H1 (cell line): ENCODE measurements around the gene INTS15.

ENCODE experiments used
- GABPA ChIP-seq: IDR thresholded peaks from 2 replicates; pipeline ENCODE4 v1.6.1; 2011; ENCODE audit warnings: mild to moderate bottlenecking, low read length, moderate library complexity, borderline replicate concordance; ENCODE audit not compliant: insufficient read depth
- POLR2A ChIP-seq, 2 experiments: IDR thresholded peaks; 1 replicate in 1 of 2; 2 replicates in 1 of 2; pipeline ENCODE4 v1.6.1; 2011; ENCODE audit warnings: low read depth in 2 of 2, low read length in 2 of 2, mild to moderate bottlenecking in 2 of 2; ENCODE audit errors: control extremely low read depth in 1 of 2
- POLR2AphosphoS5 ChIP-seq: IDR thresholded peaks from 2 replicates; pipeline ENCODE4 v1.6.1; 2011; ENCODE audit warnings: low read depth, low read length
- RBBP5 ChIP-seq: IDR thresholded peaks from 2 replicates; pipeline ENCODE4 v1.7.1; 2012; ENCODE audit warnings: low read depth, mild to moderate bottlenecking, inconsistent platforms, low read length, moderate library complexity, borderline replicate concordance
- SUZ12 ChIP-seq: fragments of 200-600 bp; sonication (generic); IDR thresholded peaks from 2 replicates; pipeline ENCODE4 v1.6.1; 2012; ENCODE audit warnings: mild to moderate bottlenecking, inconsistent platforms, low read length, moderate library complexity, mixed read lengths
- TEAD4 ChIP-seq: IDR thresholded peaks from 2 replicates; pipeline ENCODE4 v1.6.1; 2012; ENCODE audit warnings: low read depth, low read length, inconsistent platforms, mixed read lengths
- USF2 ChIP-seq: IDR thresholded peaks from 2 replicates; pipeline ENCODE4 v1.6.1; 2011; ENCODE audit warnings: low read length, improper control_type of control experiment

GRCh38 chr7:6653071-6654003 is 63.5 kb downstream of the INTS15 start:
- TF ChIP-seq TEAD4 (no peak), SUZ12 (no peak), POLR2A (IDR thresholded peaks at IDR 0.05; ENCODE audit: control extremely low read depth in 1 of 2, low read depth in 2 of 2, low read length in 2 of 2) (no peak), RBBP5 (no peak), GABPA (no peak), POLR2AphosphoS5 (no peak), USF2 (no peak)
